Activated naive CD4-positive, alpha-beta T cell treated with anti-CD3 and anti-CD28 coated beads, Interleukin-2, amount 50 U/mL, for 24 hours (primary cell): ENCODE measurements around the gene MYRIP.

Experiments used
- H3K27ac Mint-ChIP-seq: one replicate; pipeline ENCODE4 v1.8.0; 2021; ENCODE audit warnings: mild to moderate bottlenecking, mixed read lengths
- H3K27me3 Mint-ChIP-seq: one replicate; pipeline ENCODE4 v1.8.0; 2021; ENCODE audit warnings: mixed read lengths
- H3K36me3 Mint-ChIP-seq: one replicate; pipeline ENCODE4 v1.8.0; 2021; ENCODE audit warnings: mixed read lengths
- H3K4me1 Mint-ChIP-seq: one replicate; pipeline ENCODE4 v1.8.0; 2021; ENCODE audit warnings: mixed read lengths
- H3K4me3 Mint-ChIP-seq: one replicate; pipeline ENCODE4 v1.8.0; 2021; ENCODE audit warnings: mild to moderate bottlenecking, mixed read lengths
- H3K9me3 Mint-ChIP-seq: one replicate; pipeline ENCODE4 v1.8.0; 2021; ENCODE audit warnings: mixed read lengths

The MYRIP gene

DNA sequence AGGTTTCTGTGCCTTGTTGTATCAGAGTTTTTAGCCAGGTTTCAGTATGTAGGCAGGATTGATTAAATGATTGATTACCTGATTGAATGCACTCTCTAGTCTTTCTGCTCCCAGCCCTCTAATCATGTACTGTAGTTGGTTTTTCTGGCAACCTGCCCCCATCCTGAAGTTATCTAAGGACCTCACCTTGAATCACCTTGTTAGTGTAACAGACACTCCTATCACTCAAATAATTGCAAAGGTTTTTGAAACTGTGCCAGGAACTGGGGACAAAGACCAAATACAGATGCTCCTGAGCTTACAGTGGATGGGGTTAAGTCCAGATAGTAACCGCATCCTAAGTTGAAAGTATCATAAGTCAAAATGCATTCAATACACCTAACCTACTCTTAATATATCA lies 358.5 kb downstream of the MYRIP start:
- Mint-ChIP-seq H3K27ac (no peak overlapping the region), H3K9me3 (no peaks in the 10 kb centered on the region), H3K27me3 (no peaks in the 10 kb centered on the region), H3K4me3 (no peak overlapping the region), H3K4me1 (peaks cover 4% of the 10 kb centered on the region), H3K36me3 (no peaks in the 10 kb centered on the region)

GRCh38 chr3:40169983-40170382 lies 360.6 kb downstream of the MYRIP start:
- Mint-ChIP-seq H3K36me3 (no peaks in the 10 kb centered on the region), H3K4me3 (no peak overlapping the region), H3K27me3 (no peaks in the 10 kb centered on the region), H3K4me1 (peaks cover 4% of the 10 kb centered on the region), H3K9me3 (no peaks in the 10 kb centered on the region), H3K27ac (no peak overlapping the region)

GRCh38 chr3:40170395-40170794 lies 361.0 kb downstream of the MYRIP start:
- Mint-ChIP-seq H3K36me3 (no peaks in the 10 kb centered on the region), H3K4me3 (no peak overlapping the region), H3K4me1 (peaks cover 4% of the 10 kb centered on the region), H3K9me3 (no peaks in the 10 kb centered on the region), H3K27ac (no peak overlapping the region), H3K27me3 (no peaks in the 10 kb centered on the region)

DNA sequence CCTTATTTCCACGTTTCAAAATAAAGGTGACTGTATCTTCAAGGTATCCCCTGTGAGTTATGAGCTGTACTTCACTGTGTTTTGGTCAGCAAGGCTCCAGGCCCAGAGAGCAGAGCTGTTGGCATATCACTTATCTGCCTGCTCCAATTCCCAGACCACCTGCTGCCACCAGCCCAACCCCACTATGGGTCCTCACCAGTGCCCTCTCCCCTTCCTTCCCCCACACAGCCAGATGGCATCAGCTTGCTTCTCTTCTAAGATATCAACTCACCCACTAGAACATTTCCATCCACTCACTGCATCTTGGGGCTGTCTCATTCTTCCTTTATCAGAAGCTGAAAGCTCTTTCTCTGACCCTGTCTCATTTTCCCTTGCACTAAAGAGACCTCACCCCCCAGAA lies 363.2 kb downstream of the MYRIP start:
- Mint-ChIP-seq H3K4me1 (peaks cover 4% of the 10 kb centered on the region), H3K27ac (no peak overlapping the region)

DNA sequence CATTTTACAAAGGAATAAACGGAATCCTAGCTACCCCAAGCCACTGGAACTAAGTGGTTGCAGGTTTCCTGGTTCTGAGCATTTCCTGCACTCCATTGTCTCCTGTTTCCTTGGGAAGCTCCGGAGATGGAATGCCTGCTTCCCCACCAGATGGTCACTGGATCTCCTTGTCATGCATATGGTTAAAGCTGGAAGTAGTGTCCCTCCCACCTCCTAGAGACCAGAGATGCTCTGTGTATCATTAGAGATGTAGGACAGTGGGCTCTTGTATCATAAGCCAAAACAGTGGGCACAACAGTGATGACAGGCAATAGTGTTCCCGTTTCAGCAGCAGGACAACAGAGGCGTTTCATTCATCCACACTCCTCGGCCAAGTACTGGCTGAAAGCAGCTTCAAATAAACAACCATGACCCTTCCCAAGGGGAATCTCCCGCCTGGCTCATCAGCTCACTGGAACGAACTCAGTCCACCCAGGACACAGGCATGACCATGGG lies 363.9 kb downstream of the MYRIP start:
- Mint-ChIP-seq H3K36me3 (no peaks in the 10 kb centered on the region), H3K27ac (no peak overlapping the region), H3K4me3 (no peak overlapping the region), H3K9me3 (no peaks in the 10 kb centered on the region), H3K4me1 (peaks cover 4% of the 10 kb centered on the region), H3K27me3 (no peaks in the 10 kb centered on the region)

More for the DNA sequence above, 363.2 kb downstream of the MYRIP start:
- Mint-ChIP-seq H3K27me3 (no peaks in the 10 kb centered on the region), H3K36me3 (no peaks in the 10 kb centered on the region), H3K4me3 (no peak overlapping the region), H3K9me3 (no peaks in the 10 kb centered on the region)

DNA sequence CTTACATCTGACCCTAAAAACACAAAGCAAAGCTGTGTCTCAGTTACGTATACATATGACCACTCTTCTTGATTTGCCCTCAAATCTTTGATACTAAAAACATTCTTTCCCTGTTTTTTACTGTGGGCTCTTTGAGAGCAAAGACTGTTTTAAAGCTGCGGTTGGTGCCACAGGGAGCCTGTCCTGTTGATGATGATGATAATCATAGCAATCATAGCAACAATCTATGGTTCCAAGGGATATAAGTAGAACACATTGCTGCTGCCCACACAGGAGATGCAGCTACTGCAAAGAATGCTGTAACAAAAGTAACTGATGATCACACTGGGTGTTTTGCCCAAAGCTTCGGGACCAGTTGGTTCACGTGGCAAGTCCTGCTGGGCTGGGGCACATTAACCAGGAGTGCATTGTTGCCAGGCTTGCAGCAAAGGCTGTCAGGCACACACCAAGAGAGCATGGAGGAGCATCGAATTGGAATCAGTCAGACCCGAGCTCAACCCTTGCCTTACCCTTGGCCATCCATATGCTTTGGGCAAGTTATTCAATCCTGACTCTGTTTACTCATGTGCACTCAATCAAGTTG lies 368.7 kb downstream of the MYRIP start:
- Mint-ChIP-seq H3K4me1 (no peaks in the 10 kb centered on the region), H3K9me3 (no peaks in the 10 kb centered on the region), H3K4me3 (no peak overlapping the region), H3K36me3 (no peaks in the 10 kb centered on the region), H3K27ac (no peak overlapping the region), H3K27me3 (no peaks in the 10 kb centered on the region)

GRCh38 chr3:40179016-40179415 lies 369.6 kb downstream of the MYRIP start:
- no peaks in the 10 kb centered on the region for H3K9me3 Mint-ChIP-seq
- no peak overlapping the region for H3K4me3 Mint-ChIP-seq
- H3K4me1 Mint-ChIP-seq: no peaks in the 10 kb centered on the region
- no peak overlapping the region for H3K27ac Mint-ChIP-seq
- H3K27me3 Mint-ChIP-seq: no peaks in the 10 kb centered on the region
- H3K36me3 Mint-ChIP-seq: no peaks in the 10 kb centered on the region

- Mint-ChIP-seq H3K4me3 (no peak overlapping the region), H3K36me3 (no peaks in the 10 kb centered on the region), H3K27me3 (no peaks in the 10 kb centered on the region), H3K27ac (no peak overlapping the region), H3K9me3 (no peaks in the 10 kb centered on the region), H3K4me1 (no peaks in the 10 kb centered on the region)
Measured at GRCh38 chr3:40181182-40181581, 371.8 kb downstream of the MYRIP start.

DNA sequence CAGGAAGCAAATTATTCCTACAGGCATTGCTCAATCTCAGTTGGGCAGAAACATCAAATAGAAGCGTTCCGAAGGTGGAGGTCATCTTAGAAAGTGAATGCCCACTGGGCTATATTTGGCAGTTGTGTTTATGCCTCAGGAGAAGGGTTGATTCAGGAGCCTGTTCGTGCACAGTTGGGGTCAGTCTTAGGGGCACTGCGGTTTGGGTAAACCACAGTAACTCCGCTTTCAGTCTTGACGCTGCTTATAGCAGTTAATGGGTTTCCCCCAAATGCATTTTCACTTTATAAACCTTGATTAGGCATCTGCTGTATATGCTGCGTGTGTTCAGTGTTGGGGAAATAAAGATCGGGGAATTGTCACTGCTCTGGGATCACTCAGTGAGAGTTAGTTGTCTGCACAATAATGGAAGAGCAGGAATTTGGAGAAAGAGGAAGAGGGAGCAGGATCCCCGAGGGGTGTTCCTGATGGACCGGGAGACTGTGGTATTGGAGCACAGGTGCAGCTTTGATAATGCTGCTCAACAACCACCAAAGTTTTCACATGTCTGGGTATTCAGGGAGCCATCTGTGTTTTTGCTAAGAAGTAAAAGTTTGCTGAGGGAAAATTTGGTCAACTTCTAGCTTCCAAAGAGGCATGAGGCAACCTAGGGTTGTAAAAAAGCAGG lies 375.8 kb downstream of the MYRIP start:
- Mint-ChIP-seq H3K4me3 (no peak overlapping the region), H3K27me3 (no peaks in the 10 kb centered on the region), H3K4me1 (no peaks in the 10 kb centered on the region), H3K9me3 (no peaks in the 10 kb centered on the region), H3K36me3 (no peaks in the 10 kb centered on the region), H3K27ac (no peak overlapping the region)

DNA sequence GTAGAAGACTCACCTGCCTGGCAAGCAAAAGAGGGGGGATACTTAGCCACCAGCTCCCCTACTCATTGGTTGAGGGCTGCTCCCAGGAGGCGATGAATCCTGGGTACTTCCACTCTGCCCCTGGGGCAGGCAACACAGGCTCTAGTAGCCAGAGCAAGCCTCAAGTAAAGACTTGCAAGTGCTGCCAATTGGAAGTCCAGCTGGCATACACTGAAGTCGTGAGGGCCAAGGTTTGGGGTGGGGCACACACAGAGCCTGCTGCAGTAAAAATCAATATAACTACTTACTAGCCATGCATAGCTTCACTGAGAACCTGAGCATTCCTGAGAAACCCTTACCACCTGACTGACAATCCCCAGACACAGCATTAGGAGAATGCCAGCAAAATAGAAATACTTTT lies 377.1 kb downstream of the MYRIP start:
- no peaks in the 10 kb centered on the region for H3K9me3 Mint-ChIP-seq
- H3K4me1 Mint-ChIP-seq: no peaks in the 10 kb centered on the region
- H3K36me3 Mint-ChIP-seq: no peaks in the 10 kb centered on the region
- H3K27ac Mint-ChIP-seq: no peak overlapping the region
- no peaks in the 10 kb centered on the region for H3K27me3 Mint-ChIP-seq
- no peak overlapping the region for H3K4me3 Mint-ChIP-seq

DNA sequence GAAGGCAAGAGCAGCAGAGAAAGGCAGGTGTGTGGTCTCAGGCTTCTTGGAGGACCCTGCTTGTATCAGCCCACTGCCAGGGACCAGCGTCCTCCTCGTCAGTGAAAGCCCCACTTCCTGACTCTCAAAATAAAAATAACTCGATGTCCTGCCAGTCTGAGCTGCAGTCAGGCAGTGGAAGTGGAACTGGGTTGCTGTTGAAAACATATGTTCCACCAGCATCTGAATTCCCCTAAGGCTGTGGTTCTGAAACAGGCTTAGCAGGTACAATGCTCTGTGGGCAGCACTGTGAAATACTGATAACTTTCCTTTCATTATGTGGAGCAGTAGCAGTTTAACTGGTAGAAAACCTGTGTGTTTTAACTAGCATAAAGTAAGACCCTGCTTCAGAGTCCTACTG lies 378.5 kb downstream of the MYRIP start:
- Mint-ChIP-seq H3K27ac (no peak overlapping the region), H3K27me3 (no peaks in the 10 kb centered on the region), H3K9me3 (no peaks in the 10 kb centered on the region), H3K36me3 (no peaks in the 10 kb centered on the region), H3K4me1 (no peaks in the 10 kb centered on the region), H3K4me3 (no peak overlapping the region)

DNA sequence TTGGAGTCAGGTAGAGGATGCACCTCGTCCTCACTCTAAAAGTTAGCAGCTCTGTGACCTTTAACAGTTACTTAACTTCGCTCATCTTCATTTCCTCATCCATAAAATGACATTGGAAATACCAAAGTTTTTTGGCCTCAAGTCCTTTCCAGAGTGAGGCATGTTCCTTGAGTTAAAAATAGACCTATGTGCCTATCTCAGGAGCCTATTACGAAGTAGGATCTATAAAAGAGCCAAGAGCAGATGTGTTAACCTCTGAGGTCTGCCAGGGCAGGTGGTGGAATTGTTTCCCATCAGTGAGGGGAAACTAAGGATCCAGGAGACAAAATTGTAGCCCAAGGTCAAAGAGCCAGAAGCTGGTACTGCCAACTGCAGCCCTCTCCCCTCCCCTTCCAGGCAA lies 379.7 kb downstream of the MYRIP start:
- Mint-ChIP-seq H3K36me3 (no peaks in the 10 kb centered on the region), H3K4me3 (no peak overlapping the region), H3K4me1 (no peaks in the 10 kb centered on the region), H3K9me3 (no peaks in the 10 kb centered on the region), H3K27ac (no peak overlapping the region), H3K27me3 (no peaks in the 10 kb centered on the region)

- Mint-ChIP-seq H3K9me3 (no peaks in the 10 kb centered on the region), H3K4me1 (no peaks in the 10 kb centered on the region), H3K36me3 (no peaks in the 10 kb centered on the region), H3K27me3 (no peaks in the 10 kb centered on the region), H3K27ac (no peak overlapping the region), H3K4me3 (no peak overlapping the region)
Measured at GRCh38 chr3:40190056-40190455, 380.6 kb downstream of the MYRIP start.

DNA sequence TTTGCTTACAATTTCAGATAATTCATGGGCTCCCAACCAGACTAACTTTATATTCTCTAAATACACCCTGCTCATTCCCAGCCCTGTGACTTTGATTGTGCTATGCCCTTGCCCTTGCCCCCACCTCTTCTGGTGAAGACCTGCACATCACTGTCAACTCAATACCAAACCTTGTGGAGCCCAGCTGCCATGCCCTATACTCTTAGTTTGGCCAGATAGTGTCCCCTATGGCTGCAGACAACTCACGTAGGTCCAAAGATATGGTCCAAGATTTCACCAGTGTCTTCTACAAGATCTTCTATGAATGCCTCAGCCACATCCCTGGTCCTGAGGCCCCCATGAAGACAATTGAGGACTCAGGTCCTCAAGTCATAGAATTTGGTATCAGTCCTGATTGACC lies 381.8 kb downstream of the MYRIP start:
- H3K4me1 Mint-ChIP-seq: no peaks in the 10 kb centered on the region
- no peaks in the 10 kb centered on the region for H3K27me3 Mint-ChIP-seq
- no peak overlapping the region for H3K4me3 Mint-ChIP-seq
- no peak overlapping the region for H3K27ac Mint-ChIP-seq
- no peaks in the 10 kb centered on the region for H3K9me3 Mint-ChIP-seq
- no peaks in the 10 kb centered on the region for H3K36me3 Mint-ChIP-seq

GRCh38 chr3:40191850-40192448 lies 382.5 kb downstream of the MYRIP start:
- Mint-ChIP-seq H3K4me3 (no peak overlapping the region), H3K27ac (no peak overlapping the region), H3K27me3 (no peaks in the 10 kb centered on the region), H3K4me1 (no peaks in the 10 kb centered on the region), H3K9me3 (no peaks in the 10 kb centered on the region), H3K36me3 (no peaks in the 10 kb centered on the region)

GRCh38 chr3:40192628-40193027 lies 383.2 kb downstream of the MYRIP start:
- Mint-ChIP-seq H3K4me3 (no peak overlapping the region), H3K36me3 (no peaks in the 10 kb centered on the region), H3K9me3 (no peaks in the 10 kb centered on the region), H3K4me1 (no peaks in the 10 kb centered on the region), H3K27me3 (no peaks in the 10 kb centered on the region), H3K27ac (no peak overlapping the region)
